Measurements from ENCODE around the gene EREG.
A peak's percentile ranks its signal among the peaks of the same experiment; 100 is the strongest.

EREG gene

DNA sequence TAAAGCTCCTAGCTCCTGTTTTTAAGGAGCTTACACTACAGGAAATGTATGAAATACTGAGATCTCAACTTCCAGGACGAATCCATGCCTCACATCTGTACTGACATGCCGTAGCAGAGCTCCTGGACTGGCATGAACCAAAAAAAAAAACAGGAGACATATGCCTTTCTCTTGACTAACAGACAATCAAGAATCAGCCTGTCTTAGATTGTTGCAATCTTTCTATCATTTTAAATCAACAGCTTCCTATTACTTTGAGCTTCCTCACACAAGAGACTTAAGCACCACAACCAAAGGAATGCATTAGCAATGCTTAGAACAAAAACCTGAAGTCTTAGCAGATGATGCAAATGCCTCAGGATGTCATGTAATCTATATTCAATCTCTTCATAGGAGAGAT, 45.3 kb downstream of the EREG start:
- no peak overlapping the region for H2AK5ac ChIP-seq (ENCODE audit: low read length, severe bottlenecking)
- H3K23ac ChIP-seq (ENCODE audit: low read length in 2 of 2) = no peak overlapping the region
- H3K14ac ChIP-seq (ENCODE audit: low read length in 2 of 2) = no peak overlapping the region
- H3K9me3 ChIP-seq (ENCODE audit: control insufficient read depth, low read length) = no peaks in the 10 kb centered on the region
- H3K27me3 ChIP-seq (ENCODE audit: control insufficient read depth in 1 of 2, insufficient read depth in 1 of 2, low read length in 2 of 2) = no peaks in the 10 kb centered on the region
- no peak overlapping the region for H3K4ac ChIP-seq (ENCODE audit: low read depth in 1 of 2, low read length in 2 of 2)
- no peak overlapping the region for H3K9ac ChIP-seq (ENCODE audit: low read length)
- H3K4me1 ChIP-seq (ENCODE audit: control insufficient read depth, insufficient read depth, low read depth, low read length) = no peaks in the 10 kb centered on the region
- no peak overlapping the region for H4K91ac ChIP-seq (ENCODE audit: low read length)
- no peak overlapping the region for H4K8ac ChIP-seq (ENCODE audit: low read length)
- H3K18ac ChIP-seq (ENCODE audit: low read depth in 1 of 2, low read length in 2 of 2) = no peak overlapping the region
- H3K79me1 ChIP-seq (replicated peaks; ENCODE audit: low read length, poor library complexity, severe bottlenecking) = no peaks in the 10 kb centered on the region
- H3K36me3 ChIP-seq (ENCODE audit: control insufficient read depth in 1 of 2, insufficient read depth in 2 of 2, low read depth in 1 of 2, low read length in 2 of 2) = no peaks in the 10 kb centered on the region
- H2BK12ac ChIP-seq (ENCODE audit: low read length in 2 of 2) = no peak overlapping the region
- no peak overlapping the region for H2BK5ac ChIP-seq (ENCODE audit: low read depth, low read length, poor library complexity, severe bottlenecking)
- H3K27ac ChIP-seq (ENCODE audit: low read length, poor library complexity, severe bottlenecking) = no peak overlapping the region
- no peak overlapping the region for H2AFZ ChIP-seq (ENCODE audit: low read depth, low read length)
- H3K4me3 ChIP-seq (ENCODE audit: insufficient read depth in 1 of 2, low read depth in 1 of 2, low read length in 2 of 2) = no peak overlapping the region
- no peak overlapping the region for H2BK15ac ChIP-seq (ENCODE audit: low read depth, poor library complexity, severe bottlenecking)
- WGBS = 66% methylated on average over 2 of the region's 2 CpGs
- peak; percentile 34 for DNase-seq
- H2BK120ac ChIP-seq (ENCODE audit: low read depth, low read length) = no peak overlapping the region
- no peak overlapping the region for H3K4me2 ChIP-seq (ENCODE audit: low read length, poor library complexity, severe bottlenecking)

GRCh38 chr4:74412225-74412624, 47.3 kb downstream of the EREG start:
- H4K91ac ChIP-seq (ENCODE audit: low read length) = no peak overlapping the region
- no peaks in the 10 kb centered on the region for H3K27me3 ChIP-seq (ENCODE audit: control insufficient read depth in 1 of 2, insufficient read depth in 1 of 2, low read length in 2 of 2)
- no peak overlapping the region for H3K18ac ChIP-seq (ENCODE audit: low read depth in 1 of 2, low read length in 2 of 2)
- no peaks in the 10 kb centered on the region for H3K9me3 ChIP-seq (ENCODE audit: control insufficient read depth, low read length)
- no peak overlapping the region for H2BK12ac ChIP-seq (ENCODE audit: low read length in 2 of 2)
- H3K4me1 ChIP-seq (ENCODE audit: control insufficient read depth, insufficient read depth, low read depth, low read length) = no peaks in the 10 kb centered on the region
- no peak overlapping the region for H3K4me3 ChIP-seq (ENCODE audit: insufficient read depth in 1 of 2, low read depth in 1 of 2, low read length in 2 of 2)
- H3K23ac ChIP-seq (ENCODE audit: low read length in 2 of 2) = no peak overlapping the region
- H2BK120ac ChIP-seq (ENCODE audit: low read depth, low read length) = no peak overlapping the region
- H2AFZ ChIP-seq (ENCODE audit: low read depth, low read length) = no peak overlapping the region
- no peak overlapping the region for H2BK15ac ChIP-seq (ENCODE audit: low read depth, poor library complexity, severe bottlenecking)
- H3K36me3 ChIP-seq (ENCODE audit: control insufficient read depth in 1 of 2, insufficient read depth in 2 of 2, low read depth in 1 of 2, low read length in 2 of 2) = no peaks in the 10 kb centered on the region
- H2AK5ac ChIP-seq (ENCODE audit: low read length, severe bottlenecking) = no peak overlapping the region
- no peak overlapping the region for H3K9ac ChIP-seq (ENCODE audit: low read length)
- no peak for DNase-seq
- no peak overlapping the region for H3K14ac ChIP-seq (ENCODE audit: low read length in 2 of 2)
- no peak overlapping the region for H3K4me2 ChIP-seq (ENCODE audit: low read length, poor library complexity, severe bottlenecking)
- H3K4ac ChIP-seq (ENCODE audit: low read depth in 1 of 2, low read length in 2 of 2) = no peak overlapping the region
- H3K27ac ChIP-seq (ENCODE audit: low read length, poor library complexity, severe bottlenecking) = no peak overlapping the region
- H3K79me1 ChIP-seq (replicated peaks; ENCODE audit: low read length, poor library complexity, severe bottlenecking) = no peaks in the 10 kb centered on the region
- no peak overlapping the region for H2BK5ac ChIP-seq (ENCODE audit: low read depth, low read length, poor library complexity, severe bottlenecking)
- H4K8ac ChIP-seq (ENCODE audit: low read length) = no peak overlapping the region

GRCh38 chr4:74413265-74413664, 48.3 kb downstream of the EREG start:
- Histone ChIP-seq H3K4me2 (ENCODE audit: low read length, poor library complexity, severe bottlenecking) (no peak overlapping the region), H3K4me3 (ENCODE audit: insufficient read depth in 1 of 2, low read depth in 1 of 2, low read length in 2 of 2) (no peak overlapping the region), H3K4me1 (ENCODE audit: control insufficient read depth, insufficient read depth, low read depth, low read length) (no peaks in the 10 kb centered on the region), H2AFZ (ENCODE audit: low read depth, low read length) (no peak overlapping the region), H3K14ac (ENCODE audit: low read length in 2 of 2) (peak overlapping the region in 1 of 2 experiments; percentile 87), H2BK12ac (ENCODE audit: low read length in 2 of 2) (peak overlapping the region in 1 of 2 experiments; percentile 42), H2AK5ac (ENCODE audit: low read length, severe bottlenecking) (no peak overlapping the region), H3K9ac (ENCODE audit: low read length) (no peak overlapping the region), H3K79me1 (replicated peaks; ENCODE audit: low read length, poor library complexity, severe bottlenecking) (no peaks in the 10 kb centered on the region), H3K9me3 (ENCODE audit: control insufficient read depth, low read length) (no peaks in the 10 kb centered on the region), H3K27me3 (ENCODE audit: control insufficient read depth in 1 of 2, insufficient read depth in 1 of 2, low read length in 2 of 2) (no peaks in the 10 kb centered on the region), H4K91ac (ENCODE audit: low read length) (peak overlapping the region; percentile 4), H3K27ac (ENCODE audit: low read length, poor library complexity, severe bottlenecking) (no peak overlapping the region), H2BK5ac (ENCODE audit: low read depth, low read length, poor library complexity, severe bottlenecking) (no peak overlapping the region), H3K18ac (ENCODE audit: low read depth in 1 of 2, low read length in 2 of 2) (peak overlapping the region; percentile 5 to 64), H3K4ac (ENCODE audit: low read depth in 1 of 2, low read length in 2 of 2) (no peak overlapping the region), H4K8ac (ENCODE audit: low read length) (no peak overlapping the region), H2BK120ac (ENCODE audit: low read depth, low read length) (no peak overlapping the region), H2BK15ac (ENCODE audit: low read depth, poor library complexity, severe bottlenecking) (no peak overlapping the region), H3K23ac (ENCODE audit: low read length in 2 of 2) (no peak overlapping the region), H3K36me3 (ENCODE audit: control insufficient read depth in 1 of 2, insufficient read depth in 2 of 2, low read depth in 1 of 2, low read length in 2 of 2) (no peaks in the 10 kb centered on the region)
- no peak for DNase-seq

DNA sequence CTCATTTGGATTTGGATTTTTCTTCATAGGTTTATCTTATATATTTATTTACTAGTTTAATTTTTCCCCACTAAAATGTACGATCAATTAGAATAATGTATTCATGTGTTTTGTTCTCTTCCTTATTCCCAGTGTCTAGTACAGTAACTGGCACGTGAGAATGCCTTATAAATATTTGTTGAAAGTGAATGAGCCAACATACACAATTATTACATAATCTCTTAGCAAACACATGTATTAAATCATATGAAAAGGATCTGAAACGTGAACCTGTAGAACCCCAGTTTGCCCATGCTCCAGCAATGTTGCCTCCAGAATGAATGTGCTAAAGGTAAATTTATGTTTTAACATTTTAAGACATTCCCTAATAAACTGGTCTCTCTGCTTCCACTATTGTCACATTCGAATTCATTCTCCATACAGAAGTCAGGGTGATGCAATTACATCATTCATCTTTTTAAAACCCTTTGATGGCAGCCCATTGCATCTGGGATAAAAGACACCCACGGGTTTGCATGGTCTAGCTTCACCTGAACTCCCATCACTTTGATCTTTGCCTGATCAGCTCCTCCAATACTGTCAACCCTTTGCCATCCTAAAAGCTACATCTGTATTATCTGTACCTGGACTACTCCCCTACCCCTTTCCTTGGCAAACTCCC, 49.3 kb downstream of the EREG start:
- Histone ChIP-seq H3K4me3 (ENCODE audit: insufficient read depth in 1 of 2, low read depth in 1 of 2, low read length in 2 of 2) (no peak overlapping the region), H2BK120ac (ENCODE audit: low read depth, low read length) (no peak overlapping the region), H3K36me3 (ENCODE audit: control insufficient read depth in 1 of 2, insufficient read depth in 2 of 2, low read depth in 1 of 2, low read length in 2 of 2) (no peaks in the 10 kb centered on the region), H3K4ac (ENCODE audit: low read depth in 1 of 2, low read length in 2 of 2) (no peak overlapping the region), H3K14ac (ENCODE audit: low read length in 2 of 2) (no peak overlapping the region), H3K23ac (ENCODE audit: low read length in 2 of 2) (no peak overlapping the region), H3K27me3 (ENCODE audit: control insufficient read depth in 1 of 2, insufficient read depth in 1 of 2, low read length in 2 of 2) (no peaks in the 10 kb centered on the region), H3K18ac (ENCODE audit: low read depth in 1 of 2, low read length in 2 of 2) (no peak overlapping the region), H2AK5ac (ENCODE audit: low read length, severe bottlenecking) (no peak overlapping the region), H4K91ac (ENCODE audit: low read length) (no peak overlapping the region), H2BK12ac (ENCODE audit: low read length in 2 of 2) (no peak overlapping the region), H3K9me3 (ENCODE audit: control insufficient read depth, low read length) (no peaks in the 10 kb centered on the region), H3K79me1 (replicated peaks; ENCODE audit: low read length, poor library complexity, severe bottlenecking) (no peaks in the 10 kb centered on the region), H4K8ac (ENCODE audit: low read length) (no peak overlapping the region), H2BK5ac (ENCODE audit: low read depth, low read length, poor library complexity, severe bottlenecking) (no peak overlapping the region), H3K4me1 (ENCODE audit: control insufficient read depth, insufficient read depth, low read depth, low read length) (no peaks in the 10 kb centered on the region), H2BK15ac (ENCODE audit: low read depth, poor library complexity, severe bottlenecking) (no peak overlapping the region), H3K9ac (ENCODE audit: low read length) (no peak overlapping the region), H2AFZ (ENCODE audit: low read depth, low read length) (no peak overlapping the region), H3K27ac (ENCODE audit: low read length, poor library complexity, severe bottlenecking) (no peak overlapping the region), H3K4me2 (ENCODE audit: low read length, poor library complexity, severe bottlenecking) (no peak overlapping the region)
- no peak for DNase-seq
- 43% methylated on average over 2 of the region's 5 CpGs for WGBS
